ENCODE results near the gene CEP128. TPM values are rescaled to one million over a fixed set of nuclear protein-coding genes. Genes with fewer than 3 reads are reported as not detected.

The CEP128 gene
- total and polyA plus RNA-seq, 2 experiments from 2014 or later = 7.3 to 14.3 TPM

GRCh38 chr14:80942191-80942600 is 658 bp upstream of the CEP128 start:
- no peak for TF ChIP-seq CTCF (IDR thresholded peaks at IDR 0.05; ENCODE audit: low read depth, low read length)
- Histone ChIP-seq H3K27me3 (no peaks in the 10 kb centered on the region), H3K4me3 (peak overlapping the region; percentile 12), H3K9me3 (ENCODE audit: low read depth) (no peaks in the 10 kb centered on the region), H3K36me3 (no peaks in the 10 kb centered on the region), H3K27ac (peak overlapping the region; percentile 20), H3K4me1 (ENCODE audit: low read depth) (no peaks in the 10 kb centered on the region)
- DNase-seq (ENCODE audit: low read depth in 1 of 2, low spot score in 1 of 2) = peak in 1 of 2 donors; percentile 10

GRCh38 chr14:80940146-80940545 is 1.4 kb downstream of the CEP128 start:
- Histone ChIP-seq H3K4me3 (no peak overlapping the region), H3K36me3 (no peaks in the 10 kb centered on the region), H3K4me1 (ENCODE audit: low read depth) (peaks cover 7% of the 10 kb centered on the region), H3K27me3 (no peaks in the 10 kb centered on the region), H3K27ac (no peak overlapping the region), H3K9me3 (ENCODE audit: low read depth) (no peaks in the 10 kb centered on the region)
- no peak for DNase-seq (ENCODE audit: low read depth in 1 of 2, low spot score in 1 of 2)
- TF ChIP-seq CTCF (IDR thresholded peaks at IDR 0.05; ENCODE audit: low read depth, low read length) = no peak

GRCh38 chr14:80933686-80934085 is 7.9 kb downstream of the CEP128 start:
- DNase-seq (ENCODE audit: low read depth in 1 of 2, low spot score in 1 of 2) = no peak

GRCh38 chr14:80933282-80933681 is 8.3 kb downstream of the CEP128 start:
- no peak overlapping the region for H3K4me3 ChIP-seq
- DNase-seq (ENCODE audit: low read depth in 1 of 2, low spot score in 1 of 2) = no peak
- TF ChIP-seq CTCF (IDR thresholded peaks at IDR 0.05; ENCODE audit: low read depth, low read length) = no peak
- H3K36me3 ChIP-seq = no peaks in the 10 kb centered on the region
- H3K27me3 ChIP-seq = no peaks in the 10 kb centered on the region
- peaks cover 30% of the 10 kb centered on the region for H3K4me1 ChIP-seq (ENCODE audit: low read depth)
- H3K9me3 ChIP-seq (ENCODE audit: low read depth) = no peaks in the 10 kb centered on the region
- peak overlapping the region; percentile 73 for H3K27ac ChIP-seq

More at GRCh38 chr14:80933686-80934085, 7.9 kb downstream of the CEP128 start:
- peak overlapping the region; percentile 73 for H3K27ac ChIP-seq
- no peak for TF ChIP-seq CTCF (IDR thresholded peaks at IDR 0.05; ENCODE audit: low read depth, low read length)
- no peaks in the 10 kb centered on the region for H3K9me3 ChIP-seq (ENCODE audit: low read depth)
- H3K27me3 ChIP-seq = no peaks in the 10 kb centered on the region
- H3K36me3 ChIP-seq = no peaks in the 10 kb centered on the region
- no peak overlapping the region for H3K4me3 ChIP-seq
- H3K4me1 ChIP-seq (ENCODE audit: low read depth) = peaks cover 30% of the 10 kb centered on the region

GRCh38 chr14:80930836-80931389 is 10.6 kb downstream of the CEP128 start:
- Histone ChIP-seq H3K27me3 (no peaks in the 10 kb centered on the region), H3K36me3 (no peaks in the 10 kb centered on the region), H3K9me3 (ENCODE audit: low read depth) (no peaks in the 10 kb centered on the region), H3K4me1 (ENCODE audit: low read depth) (peaks cover 38% of the 10 kb centered on the region), H3K27ac (peak overlapping the region; percentile 65), H3K4me3 (no peak overlapping the region)
- peak in 1 of 2 donors; percentile 87 for DNase-seq (ENCODE audit: low read depth in 1 of 2, low spot score in 1 of 2)
- no peak for TF ChIP-seq CTCF (IDR thresholded peaks at IDR 0.05; ENCODE audit: low read depth, low read length)
